HL-60 (cell line): ENCODE data around the gene PARP8.

Experiments used
- DNase-seq, 2 experiments: peaks; one replicate each; pipeline ENCODE4 v3.0.0-alpha.2; 2010 to 2020; ENCODE audit warnings: low read depth in 1 of 2, low spot score in 1 of 2
- H3K27ac ChIP-seq: fragments of 250-450 bp; sonication (Bioruptor Pico); replicated peaks from 2 replicates; pipeline ENCODE4 v1.5.1; 2020; ENCODE audit warnings: mild to moderate bottlenecking, moderate library complexity
- H3K27me3 ChIP-seq: fragments of 250-450 bp; sonication (Bioruptor Pico); 2 replicates; pipeline ENCODE4 v1.5.1; 2021; ENCODE audit warnings: mild to moderate bottlenecking, moderate library complexity; ENCODE audit not compliant: insufficient read depth, poor library complexity, severe bottlenecking
- H3K4me3 ChIP-seq: replicated peaks from 2 replicates; pipeline ENCODE4 v1.5.1; 2011; ENCODE audit warnings: mild to moderate bottlenecking, control low read depth, low read length; ENCODE audit not compliant: insufficient read depth
- CTCF ChIP-seq: IDR thresholded peaks from one replicate; pipeline ENCODE4 v1.5.1; 2011; ENCODE audit warnings: low read length, control low read depth, inconsistent platforms; ENCODE audit not compliant: insufficient read depth
- GABPA ChIP-seq: IDR thresholded peaks from 2 replicates; pipeline ENCODE4 v1.6.1; 2012; ENCODE audit warnings: low read depth
- POLR2AphosphoS5 ChIP-seq: IDR thresholded peaks from 2 replicates; pipeline ENCODE4 v1.6.1; 2012; ENCODE audit warnings: low read depth
- REST ChIP-seq: IDR thresholded peaks from 2 replicates; pipeline ENCODE4 v1.6.1; 2012; ENCODE audit warnings: low read depth; ENCODE audit not compliant: insufficient replicate concordance
- SPI1 ChIP-seq: IDR thresholded peaks from 2 replicates; pipeline ENCODE4 v1.6.1; 2012; ENCODE audit warnings: low read depth, mild to moderate bottlenecking, borderline replicate concordance

PARP8 gene

GRCh38 chr5:50822046-50822445, 155.6 kb downstream of the PARP8 start:
- TF ChIP-seq POLR2AphosphoS5 (no peak), REST (no peak), CTCF (no peak), SPI1 (no peak), GABPA (no peak)
- no peaks in the 10 kb centered on the region for H3K27me3 ChIP-seq
- H3K4me3 ChIP-seq, result no peak overlapping the region
- no peak for DNase-seq
- H3K27ac ChIP-seq, result no peak overlapping the region

GRCh38 chr5:50822761-50823160, 156.3 kb downstream of the PARP8 start:
- no peak for DNase-seq
- no peak for TF ChIP-seq POLR2AphosphoS5
- TF ChIP-seq GABPA, result no peak
- no peak for TF ChIP-seq SPI1
- TF ChIP-seq CTCF, result no peak
- no peak for TF ChIP-seq REST
- Histone ChIP-seq H3K4me3 (no peak overlapping the region), H3K27me3 (no peaks in the 10 kb centered on the region), H3K27ac (no peak overlapping the region)

GRCh38 chr5:50823568-50823967, 157.1 kb downstream of the PARP8 start:
- TF ChIP-seq SPI1 (no peak), GABPA (no peak), POLR2AphosphoS5 (no peak), CTCF (no peak), REST (no peak)
- DNase-seq, result peak in 1 of 2 experiments; percentile 13
- no peaks in the 10 kb centered on the region for H3K27me3 ChIP-seq
- no peak overlapping the region for H3K4me3 ChIP-seq
- no peak overlapping the region for H3K27ac ChIP-seq
